T-cell (primary cell): ENCODE data around the gene TFEB. TPM values are rescaled to one million over a fixed set of nuclear protein-coding genes. Genes with fewer than 3 reads are reported as not detected.

ENCODE experiments used
- ATAC-seq, 4 experiments: fragments of 200-7000 bp in 3 of 4; fragments of 150-1000 bp in 1 of 4; cut with Tn5 transposase; replicated peaks in 1 of 4; 1 replicate in 3 of 4; 2 replicates in 1 of 4; pipeline ENCODE4 v1.10.0; 2021; ENCODE audit warnings: moderate library complexity in 3 of 4, mild to moderate bottlenecking in 2 of 4, moderate number of reproducible peaks in 1 of 4
- CTCF ChIA-PET, 2 donors: fragments of 300-600 bp; sonication (Branson Sonifier 250); formaldehyde crosslinking; loops; one replicate each; lab custom pipeline; 2022; ENCODE audit warnings: antibody characterized with exemption in 2 of 2; lab: Charles Lee
- POLR2A ChIA-PET, 2 donors: fragments of 300-600 bp; sonication (Branson Sonifier 250); formaldehyde crosslinking; loops; one replicate each; lab custom pipeline; 2022; ENCODE audit warnings: antibody characterized with exemption in 2 of 2; lab: Charles Lee
- DNase-seq, 35 experiments: peaks; one replicate each; pipeline versions ENCODE4 v3.0.0 to v3.0.0-alpha.2; 2013 to 2023
- H3K27ac ChIP-seq: one replicate; pipeline ENCODE4 v1.5.1; 2013; ENCODE audit warnings: low read length
- H3K27me3 ChIP-seq, 2 experiments: replicated peaks in 1 of 2; 1 replicate in 1 of 2; 2 replicates in 1 of 2; pipeline versions ENCODE4 v1.6.1 to v1.7.0; 2013; ENCODE audit warnings: low read length in 1 of 2, mixed read lengths in 1 of 2; ENCODE audit not compliant: control insufficient read depth in 2 of 2, insufficient read depth in 2 of 2; ENCODE audit errors: extremely low read depth in 1 of 2
- H3K36me3 ChIP-seq, 2 donors: 1 replicate in 1 of 2; 2 replicates in 1 of 2; pipeline versions ENCODE4 v1.6.1 to v1.7.0; 2013; ENCODE audit warnings: low read length in 1 of 2; ENCODE audit not compliant: control insufficient read depth in 2 of 2, insufficient read depth in 1 of 2; ENCODE audit errors: extremely low read depth in 1 of 2
- H3K4me1 ChIP-seq, 2 experiments: 1 replicate in 1 of 2; 2 replicates in 1 of 2; pipeline versions ENCODE4 v1.6.1 to v1.7.0; 2013; ENCODE audit warnings: low read length in 2 of 2, mixed read lengths in 1 of 2; ENCODE audit not compliant: insufficient read depth in 2 of 2, control insufficient read depth in 1 of 2; ENCODE audit errors: extremely low read depth in 1 of 2
- H3K4me3 ChIP-seq, 2 donors: 1 replicate in 1 of 2; 2 replicates in 1 of 2; pipeline versions ENCODE4 v1.5.1 to v1.7.0; 2013; ENCODE audit warnings: mild to moderate bottlenecking in 2 of 2, low read length in 1 of 2, moderate library complexity in 1 of 2; ENCODE audit not compliant: control insufficient read depth in 1 of 2; ENCODE audit errors: extremely low read depth in 1 of 2
- H3K9me3 ChIP-seq: 2 replicates; pipeline ENCODE4 v1.7.0; 2013
- H3K27ac Mint-ChIP-seq, 2 donors: one replicate each; pipeline ENCODE4 v1.8.0; 2020 to 2021; ENCODE audit warnings: mild to moderate bottlenecking in 2 of 2, mixed read lengths in 2 of 2
- H3K27me3 Mint-ChIP-seq, 2 donors: one replicate each; pipeline ENCODE4 v1.8.0; 2021 to 2022; ENCODE audit warnings: mixed read lengths in 2 of 2
- H3K36me3 Mint-ChIP-seq: one replicate; pipeline ENCODE4 v1.8.0; 2021; ENCODE audit warnings: mixed read lengths
- H3K4me1 Mint-ChIP-seq, 3 donors: one replicate each; pipeline ENCODE4 v1.8.0; 2020 to 2022; ENCODE audit warnings: mixed read lengths in 3 of 3, mild to moderate bottlenecking in 1 of 3
- H3K4me3 Mint-ChIP-seq, 3 donors: one replicate each; pipeline ENCODE4 v1.8.0; 2020 to 2022; ENCODE audit warnings: mild to moderate bottlenecking in 3 of 3, mixed read lengths in 3 of 3, moderate library complexity in 3 of 3
- H3K9me3 Mint-ChIP-seq, 3 donors: one replicate each; pipeline ENCODE4 v1.8.0; 2020 to 2022; ENCODE audit warnings: mixed read lengths in 3 of 3
- WGBS: methylation state at CpG from one replicate; pipeline ENCODE4 v1.1.5; 2013; ENCODE audit warnings: missing lambda C conversion rate; ENCODE audit not compliant: insufficient coverage; 5-methylcytosine and 5-hydroxymethylcytosine counted together
- total RNA-seq, 35 experiments: library from RNA in 6 of 35; stranded (reverse) in 6 of 35; fragments of 120-200 nt in 1 of 35; gene quantifications; one replicate each; pipeline versions ENCODE4 v1.2.1 to v1.2.4 and lab custom pipeline; 2013 to 2026

The TFEB gene
- total RNA-seq, 5 donors from 2014 or later (not counting 1 experiment from before 2014, with no cell fraction given), result 18.9 to 28.1 (median 19.5) TPM

GRCh38 chr6:41727705-41728072, 7.7 kb downstream of the TFEB start:
- H3K27me3 Mint-ChIP-seq, result no peaks in the 10 kb centered on the region
- ATAC-seq, result no peak
- peaks cover 0 to 3% of the 10 kb centered on the region in 2 donors for H3K36me3 ChIP-seq
- DNase-seq, result no peak
- 78% methylated on average over 2 of the region's 3 CpGs for WGBS
- H3K36me3 Mint-ChIP-seq, result no peaks in the 10 kb centered on the region
- peaks cover 38 to 82% (median 40%) of the 10 kb centered on the region in 3 donors for H3K4me1 Mint-ChIP-seq
- CTCF ChIA-PET, result no interaction called here
- no peaks in the 10 kb centered on the region for H3K9me3 ChIP-seq
- H3K4me1 ChIP-seq, result peaks cover 28 to 78% of the 10 kb centered on the region in 2 experiments
- no peaks in the 10 kb centered on the region for H3K9me3 Mint-ChIP-seq
- H3K27ac ChIP-seq, result peak overlapping the region; percentile 9
- no peaks in the 10 kb centered on the region for H3K27me3 ChIP-seq
- POLR2A ChIA-PET, result no interaction called here
- H3K27ac Mint-ChIP-seq, result peak overlapping the region in 1 of 2 donors; percentile 28
- H3K4me3 ChIP-seq, result peak overlapping the region in 1 of 2 donors; percentile 23
- no peak overlapping the region for H3K4me3 Mint-ChIP-seq

GRCh38 chr6:41726876-41727275, 8.5 kb downstream of the TFEB start:
- H3K4me3 Mint-ChIP-seq, result peak overlapping the region in 2 of 3 donors; percentile 40 to 62
- H3K9me3 Mint-ChIP-seq, result no peaks in the 10 kb centered on the region
- peaks cover 22 to 71% of the 10 kb centered on the region in 2 experiments for H3K4me1 ChIP-seq
- no CpG with 5 or more reads among the region's 7 CpGs for WGBS
- no peaks in the 10 kb centered on the region for H3K27me3 ChIP-seq
- peaks cover 33 to 77% (median 33%) of the 10 kb centered on the region in 3 donors for H3K4me1 Mint-ChIP-seq
- no peaks in the 10 kb centered on the region for H3K9me3 ChIP-seq
- peaks cover 0 to 3% of the 10 kb centered on the region in 2 donors for H3K36me3 ChIP-seq
- ChIA-PET POLR2A (interaction anchor here in 1 of 2 donors (0.6 kb wide), 1 partner anchor 124 kb away, joined by 6 read pairs; no protein-coding TSS in a partner anchor), CTCF (no interaction called here)
- no peaks in the 10 kb centered on the region for H3K27me3 Mint-ChIP-seq
- no peaks in the 10 kb centered on the region for H3K36me3 Mint-ChIP-seq
- peak overlapping the region; percentile 16 for H3K27ac ChIP-seq
- ATAC-seq, result peak in 1 of 4 experiments; percentile 17
- H3K4me3 ChIP-seq, result peak overlapping the region in 1 of 2 donors; percentile 23
- DNase-seq, result no peak
- H3K27ac Mint-ChIP-seq, result peak overlapping the region; percentile 28 to 82

GRCh38 chr6:41724586-41725501, 10.6 kb downstream of the TFEB start:
- Mint-ChIP-seq H3K36me3 (no peaks in the 10 kb centered on the region), H3K4me1 (peaks cover 16 to 67% (median 19%) of the 10 kb centered on the region in 3 donors), H3K4me3 (no peak overlapping the region), H3K9me3 (no peaks in the 10 kb centered on the region), H3K27ac (no peak overlapping the region), H3K27me3 (no peaks in the 10 kb centered on the region)
- Histone ChIP-seq H3K4me1 (peaks cover 19 to 54% of the 10 kb centered on the region in 2 experiments), H3K9me3 (no peaks in the 10 kb centered on the region), H3K27me3 (no peaks in the 10 kb centered on the region), H3K4me3 (no peak overlapping the region), H3K36me3 (peaks cover 2 to 3% of the 10 kb centered on the region in 2 donors), H3K27ac (no peak overlapping the region)
- no peak for ATAC-seq
- POLR2A ChIA-PET, result no interaction called here
- DNase-seq, result no peak
- 78% methylated on average over 3 of the region's 13 CpGs for WGBS
- CTCF ChIA-PET, result no interaction called here

- Mint-ChIP-seq H3K27ac (peak overlapping the region in 1 of 2 donors; percentile 43), H3K4me3 (no peak overlapping the region), H3K9me3 (no peaks in the 10 kb centered on the region), H3K36me3 (no peaks in the 10 kb centered on the region), H3K4me1 (peaks cover 13 to 63% (median 17%) of the 10 kb centered on the region in 3 donors), H3K27me3 (no peaks in the 10 kb centered on the region)
- peaks cover 17 to 47% of the 10 kb centered on the region in 2 experiments for H3K4me1 ChIP-seq
- ATAC-seq (no peak), DNase-seq (no peak)
- peaks cover 3 to 4% of the 10 kb centered on the region in 2 donors for H3K36me3 ChIP-seq
- POLR2A ChIA-PET, result no interaction called here
- 84% methylated on average over 7 of the region's 7 CpGs for WGBS
- CTCF ChIA-PET, result no interaction called here
- no peaks in the 10 kb centered on the region for H3K27me3 ChIP-seq
- H3K27ac ChIP-seq, result no peak overlapping the region
- no peaks in the 10 kb centered on the region for H3K9me3 ChIP-seq
- H3K4me3 ChIP-seq, result no peak overlapping the region
Measured at GRCh38 chr6:41724228-41724580, 11.2 kb downstream of the TFEB start.

- peaks cover 9 to 58% (median 17%) of the 10 kb centered on the region in 3 donors for H3K4me1 Mint-ChIP-seq
- Histone ChIP-seq H3K36me3 (peaks cover 3 to 4% of the 10 kb centered on the region in 2 donors), H3K4me3 (no peak overlapping the region), H3K27ac (no peak overlapping the region), H3K27me3 (no peaks in the 10 kb centered on the region), H3K4me1 (peaks cover 15 to 42% of the 10 kb centered on the region in 2 experiments), H3K9me3 (no peaks in the 10 kb centered on the region)
- peak overlapping the region in 1 of 2 donors; percentile 43 for H3K27ac Mint-ChIP-seq
- ATAC-seq, result peak in 2 of 4 experiments; percentile 30 to 44
- no peak overlapping the region for H3K4me3 Mint-ChIP-seq
- 82% methylated on average over 18 of the region's 21 CpGs for WGBS
- ChIA-PET POLR2A (no interaction called here), CTCF (no interaction called here)
- H3K27me3 Mint-ChIP-seq, result no peaks in the 10 kb centered on the region
- no peaks in the 10 kb centered on the region for H3K9me3 Mint-ChIP-seq
- peak in 15 of 35 experiments; percentile 8 to 62 (median 17) for DNase-seq
- H3K36me3 Mint-ChIP-seq, result no peaks in the 10 kb centered on the region
Measured at GRCh38 chr6:41723530-41724227, 11.7 kb downstream of the TFEB start.

- POLR2A ChIA-PET, result no interaction called here
- no peaks in the 10 kb centered on the region for H3K36me3 Mint-ChIP-seq
- DNase-seq (no peak), ATAC-seq (no peak)
- H3K4me3 Mint-ChIP-seq, result peak overlapping the region in 1 of 3 donors; percentile 41
- H3K4me1 ChIP-seq, result peaks cover 15 to 36% of the 10 kb centered on the region in 2 experiments
- no peaks in the 10 kb centered on the region for H3K27me3 Mint-ChIP-seq
- H3K36me3 ChIP-seq, result peaks cover 3 to 4% of the 10 kb centered on the region in 2 donors
- H3K27ac ChIP-seq, result no peak overlapping the region
- WGBS, result 82% methylated on average over 7 of the region's 8 CpGs
- peaks cover 9 to 55% (median 17%) of the 10 kb centered on the region in 3 donors for H3K4me1 Mint-ChIP-seq
- no peaks in the 10 kb centered on the region for H3K9me3 Mint-ChIP-seq
- CTCF ChIA-PET, result no interaction called here
- H3K27ac Mint-ChIP-seq, result peak overlapping the region in 1 of 2 donors; percentile 12
- H3K27me3 ChIP-seq, result no peaks in the 10 kb centered on the region
- no peak overlapping the region for H3K4me3 ChIP-seq
- H3K9me3 ChIP-seq, result no peaks in the 10 kb centered on the region
Measured at GRCh38 chr6:41722969-41723529, 12.4 kb downstream of the TFEB start.
